Articular chondrocyte of knee joint (primary cell): ENCODE results near the gene OVAAL. TPM values are rescaled to one million over a fixed set of nuclear protein-coding genes. Genes with fewer than 3 reads are reported as not detected.

ENCODE experiments used
- small RNA-seq: library from RNA; depleted of rRNA; stranded (forward); fragments of <200 nt; gene quantifications from one replicate; pipeline ENCODE3, GENCODE V24; 2012
- total RNA-seq: library from RNA; depleted of rRNA; stranded (reverse); fragments of >200 nt; gene quantifications from 2 replicates; pipeline ENCODE4 v1.2.3, GENCODE V29; 2012

The OVAAL gene
- 0.11 TPM in 1 of 2 replicates, not detected in the other for total RNA-seq

GRCh38 chr1:180558664-180559063, at the start of gene OVAAL:
Gene OVAAL (plus strand): TSS chr1:180558964.

Small RNA genes lying within 50 kb of the gene (small RNA-seq; reads per million reads assigned to genes)
- not detected for gene RF00019

Other genes with a start within 250 kb of the OVAAL start
- 51.6 and 66.2 TPM in 2 replicates for gene ACBD6, start 56.4 kb upstream of the OVAAL start, total RNA-seq
- 27.4 and 28.2 TPM in 2 replicates for gene XPR1, start 73.1 kb downstream of the OVAAL start, total RNA-seq